AG04450 (cell line): ENCODE data around the gene KCTD21. TPM values are rescaled to one million over a fixed set of nuclear protein-coding genes. Genes with fewer than 3 reads are reported as not detected.

Experiments
- CTCF ChIA-PET: fragments of 300-600, 350-600 bp; formaldehyde crosslinking; extraction: SDS; loops from one replicate; lab custom pipeline; 2022; ENCODE audit warnings: antibody characterized with exemption, inconsistent platforms; lab: Charles Lee
- POLR2A ChIA-PET: fragments of 350-600 bp; formaldehyde crosslinking; extraction: SDS; loops from one replicate; lab custom pipeline; 2021; ENCODE audit warnings: antibody characterized with exemption, inconsistent platforms; lab: Yijun Ruan, JAX
- DNase-seq: peaks from one replicate; pipeline ENCODE4 v3.0.0-alpha.2; 2011; ENCODE audit warnings: low read depth, low spot score
- H3K27ac ChIP-seq: one replicate; pipeline ENCODE4 v1.5.1; 2012; ENCODE audit warnings: low read depth, low read length, control low read depth
- H3K27me3 ChIP-seq: one replicate; pipeline ENCODE4 v1.6.0; 2012; ENCODE audit warnings: low read length; ENCODE audit not compliant: control insufficient read depth, insufficient read depth
- H3K4me3 ChIP-seq: 2 replicates; pipeline ENCODE4 v1.5.1; 2011; ENCODE audit warnings: mild to moderate bottlenecking, low read depth, low read length, control low read depth
- H3K9me3 ChIP-seq: 2 replicates; pipeline ENCODE4 v1.5.1; 2012; ENCODE audit warnings: low read length; ENCODE audit not compliant: control insufficient read depth, insufficient read depth
- polyA plus RNA-seq: library from polyadenylated mRNA; depleted of rRNA; stranded (reverse); fragments of >200 nt; gene quantifications from 2 replicates; pipeline ENCODE4 v1.2.3, GENCODE V29; 2011
- TF ChIP-seq, protein P1 (sequence below): IDR thresholded peaks from 2 replicates; pipeline ENCODE4 v1.5.1; 2011; ENCODE audit warnings: low read depth, low read length, control low read depth, inconsistent platforms

Gene KCTD21
- polyA plus RNA-seq, 1 experiment = 18.4 TPM

DNA sequence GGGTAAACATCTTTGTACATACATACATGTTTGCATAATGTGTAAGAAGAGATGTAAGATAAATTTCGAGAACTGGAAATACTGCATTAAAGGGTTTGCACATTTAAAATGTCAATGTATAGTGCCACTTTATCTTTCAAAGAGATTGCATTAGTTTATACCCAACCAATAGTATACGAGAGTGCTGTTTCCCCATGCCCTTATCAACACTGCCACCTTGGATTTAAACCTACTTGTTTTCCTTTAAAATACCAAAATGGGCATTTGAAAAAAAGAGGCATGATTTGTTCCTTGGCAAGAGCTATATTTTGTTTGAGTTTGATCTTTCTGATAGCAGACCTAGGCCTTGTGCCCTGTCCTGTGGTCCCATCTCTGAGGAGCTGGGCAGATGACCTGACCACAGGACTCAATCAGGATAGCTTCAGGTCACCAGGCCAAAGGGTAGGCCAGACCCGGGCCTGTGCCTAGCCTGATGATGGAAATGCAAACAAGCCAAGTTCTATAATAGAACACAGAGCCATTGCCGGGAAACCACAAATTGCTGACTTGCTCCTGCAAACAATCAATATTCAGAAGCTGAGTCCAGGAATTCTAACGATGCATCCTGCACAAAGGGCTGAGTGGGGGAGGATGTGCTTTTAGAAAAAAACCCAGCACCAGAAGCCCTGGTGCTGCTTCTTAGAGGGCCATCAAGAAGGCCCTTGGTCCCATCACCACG lies 32.1 kb downstream of the KCTD21 start:
- no peak for DNase-seq
- TF ChIP-seq, protein P1, sequence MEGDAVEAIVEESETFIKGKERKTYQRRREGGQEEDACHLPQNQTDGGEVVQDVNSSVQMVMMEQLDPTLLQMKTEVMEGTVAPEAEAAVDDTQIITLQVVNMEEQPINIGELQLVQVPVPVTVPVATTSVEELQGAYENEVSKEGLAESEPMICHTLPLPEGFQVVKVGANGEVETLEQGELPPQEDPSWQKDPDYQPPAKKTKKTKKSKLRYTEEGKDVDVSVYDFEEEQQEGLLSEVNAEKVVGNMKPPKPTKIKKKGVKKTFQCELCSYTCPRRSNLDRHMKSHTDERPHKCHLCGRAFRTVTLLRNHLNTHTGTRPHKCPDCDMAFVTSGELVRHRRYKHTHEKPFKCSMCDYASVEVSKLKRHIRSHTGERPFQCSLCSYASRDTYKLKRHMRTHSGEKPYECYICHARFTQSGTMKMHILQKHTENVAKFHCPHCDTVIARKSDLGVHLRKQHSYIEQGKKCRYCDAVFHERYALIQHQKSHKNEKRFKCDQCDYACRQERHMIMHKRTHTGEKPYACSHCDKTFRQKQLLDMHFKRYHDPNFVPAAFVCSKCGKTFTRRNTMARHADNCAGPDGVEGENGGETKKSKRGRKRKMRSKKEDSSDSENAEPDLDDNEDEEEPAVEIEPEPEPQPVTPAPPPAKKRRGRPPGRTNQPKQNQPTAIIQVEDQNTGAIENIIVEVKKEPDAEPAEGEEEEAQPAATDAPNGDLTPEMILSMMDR = no peak

DNA sequence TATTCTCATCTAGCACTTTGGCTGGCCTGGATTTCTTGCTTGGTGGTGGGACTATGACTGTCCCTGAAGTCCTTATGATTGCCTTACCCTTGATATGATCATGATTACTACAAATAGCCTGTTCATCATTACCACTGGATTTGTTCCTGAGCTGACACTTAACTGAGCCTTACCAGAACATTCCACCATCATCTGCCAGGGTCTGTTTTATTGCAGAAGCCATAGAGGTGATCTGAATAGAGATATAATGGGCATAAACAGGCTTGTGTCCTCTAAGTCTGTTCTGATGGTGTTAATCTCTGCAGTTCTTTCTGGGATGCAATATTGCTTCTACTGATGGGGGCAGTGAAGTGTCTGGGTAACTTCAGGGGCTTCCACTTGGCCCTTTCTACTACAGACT lies 36.6 kb downstream of the KCTD21 start:
- POLR2A ChIA-PET = no interaction called here
- CTCF ChIA-PET = interaction anchor here (0.5 kb wide), 1 partner anchor 274 kb away, joined by 5 read pairs; no protein-coding TSS in a partner anchor
- H3K9me3 ChIP-seq = no peaks in the 10 kb centered on the region
- H3K27ac ChIP-seq = no peak overlapping the region
- TF ChIP-seq, protein P1 = no peak
- H3K27me3 ChIP-seq = no peaks in the 10 kb centered on the region
- H3K4me3 ChIP-seq = no peak overlapping the region
- DNase-seq = no peak

More for the DNA sequence above, 32.1 kb downstream of the KCTD21 start:
- no peak overlapping the region for H3K4me3 ChIP-seq
- CTCF ChIA-PET = no interaction called here
- POLR2A ChIA-PET = no interaction called here
- no peaks in the 10 kb centered on the region for H3K27me3 ChIP-seq
- H3K27ac ChIP-seq = no peak overlapping the region
- no peaks in the 10 kb centered on the region for H3K9me3 ChIP-seq

DNA sequence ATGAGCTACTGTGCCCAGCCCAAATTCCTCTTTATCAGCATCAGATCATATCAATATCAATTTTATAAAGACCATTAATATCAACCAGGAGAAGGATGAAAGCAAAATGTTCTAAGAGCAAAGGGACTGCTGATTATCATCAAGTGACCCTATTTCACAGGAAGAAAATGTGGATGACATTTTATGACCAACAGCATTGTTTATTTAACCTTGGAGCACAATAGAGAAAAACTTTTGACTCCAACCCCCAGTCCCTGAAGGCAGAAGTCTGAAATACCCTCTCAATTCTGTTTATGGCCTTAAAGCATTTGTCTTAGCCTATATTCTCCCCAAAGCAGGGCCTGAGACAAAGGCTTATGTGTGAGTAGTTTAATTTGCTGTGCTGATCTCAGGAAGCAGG lies 37.7 kb downstream of the KCTD21 start:
- POLR2A ChIA-PET = no interaction called here
- CTCF ChIA-PET = interaction anchor here (0.6 to 3.5 kb wide), 3 partner anchors 279 to 415 kb away, joined by 3 to 61 read pairs (median 3); no protein-coding TSS in a partner anchor
- TF ChIP-seq, protein P1 = no peak
- H3K27ac ChIP-seq = no peak overlapping the region
- no peaks in the 10 kb centered on the region for H3K9me3 ChIP-seq
- no peak overlapping the region for H3K4me3 ChIP-seq
- no peaks in the 10 kb centered on the region for H3K27me3 ChIP-seq
- DNase-seq = no peak

DNA sequence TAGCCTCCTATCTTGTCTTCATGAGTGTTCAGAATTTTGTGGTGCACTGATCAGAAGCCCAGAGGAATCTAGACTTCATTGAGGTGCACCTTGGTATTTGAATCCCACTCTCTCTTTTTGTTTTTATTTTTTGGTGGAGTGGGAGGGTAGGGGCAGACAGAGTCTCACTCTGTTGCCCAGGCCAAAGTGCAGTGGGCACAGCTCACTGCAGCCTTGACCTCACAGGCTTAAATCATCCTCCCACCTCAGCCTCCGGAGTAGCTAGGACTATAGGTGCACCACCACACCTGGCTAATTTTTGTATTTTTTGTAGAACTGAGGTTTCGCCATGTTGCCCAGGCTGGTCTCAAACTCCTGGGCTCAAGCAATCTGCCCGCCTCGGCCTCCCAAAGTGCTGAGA lies 38.1 kb downstream of the KCTD21 start:
- ChIA-PET CTCF (interaction anchor here (0.6 to 3.5 kb wide), 8 partner anchors 9 to 415 kb away, joined by 3 to 61 read pairs (median 4); no protein-coding TSS in a partner anchor), POLR2A (no interaction called here)
- H3K27me3 ChIP-seq = no peaks in the 10 kb centered on the region
- TF ChIP-seq, protein P1 = no peak
- no peak overlapping the region for H3K27ac ChIP-seq
- no peak overlapping the region for H3K4me3 ChIP-seq
- no peaks in the 10 kb centered on the region for H3K9me3 ChIP-seq
- DNase-seq = no peak

DNA sequence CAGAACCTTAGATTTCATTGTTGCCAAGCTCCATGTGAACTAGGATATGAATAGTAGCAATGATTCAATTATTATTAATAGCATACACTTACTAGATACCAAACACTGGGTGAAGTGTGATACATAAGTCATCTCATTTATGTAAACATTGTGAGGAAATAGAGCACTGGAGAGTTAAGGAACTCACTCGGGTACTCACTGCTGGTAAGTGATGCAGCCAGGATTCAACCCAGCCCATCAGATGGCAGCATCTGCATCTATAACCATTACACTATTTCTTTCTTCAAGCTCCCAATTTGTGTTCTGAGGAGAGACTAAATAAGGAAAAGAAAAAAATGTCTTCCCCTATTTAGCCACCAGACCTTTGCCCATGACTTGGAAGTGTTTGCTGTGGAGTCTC lies 38.8 kb downstream of the KCTD21 start:
- H3K9me3 ChIP-seq = no peaks in the 10 kb centered on the region
- ChIA-PET POLR2A (interaction anchor here (0.7 kb wide), 2 partner anchors 81 to 553 kb away, joined by 3 to 5 read pairs; no protein-coding TSS in a partner anchor), CTCF (interaction anchor here (0.6 to 3.5 kb wide), 11 partner anchors 10 to 416 kb away, joined by 3 to 61 read pairs (median 4); no protein-coding TSS in a partner anchor)
- H3K27ac ChIP-seq = no peak overlapping the region
- H3K4me3 ChIP-seq = no peak overlapping the region
- H3K27me3 ChIP-seq = no peaks in the 10 kb centered on the region
- TF ChIP-seq, protein P1 = peak; percentile 49
- peak; percentile 47 for DNase-seq
